Hematopoietic multipotent progenitor cell (in vitro differentiated cells): ENCODE measurements around the gene SPOCK1. TPM values are rescaled to one million over a fixed set of nuclear protein-coding genes. Genes with fewer than 3 reads are reported as not detected.
A peak's percentile ranks its signal among the peaks of the same experiment; 100 is the strongest.
"Not testable (repeated sequence)": the region's sequence is repeated elsewhere in the genome, so short reads cannot be mapped to it uniquely, and the experiment has no call there.

ENCODE experiments used
- DNase-seq, 3 donors: peaks; one replicate each; pipeline ENCODE4 v3.0.0-alpha.2; 2011 to 2015; ENCODE audit warnings: low read depth in 2 of 3, low spot score in 2 of 3
- total RNA-seq: library from RNA; depleted of rRNA; stranded (reverse); fragments of >200 nt; gene quantifications from one replicate; pipeline ENCODE4 v1.2.3, GENCODE V29; 2012

The SPOCK1 gene
- total RNA-seq, 1 donor, result under 0.01 TPM

- no peak for DNase-seq
Measured at GRCh38 chr5:137399911-137400310, 99.2 kb downstream of the SPOCK1 start.

GRCh38 chr5:137398751-137399150 lies 100.4 kb downstream of the SPOCK1 start:
- no peak for DNase-seq

- DNase-seq, result no peak
Measured at GRCh38 chr5:137398154-137398553, 101.0 kb downstream of the SPOCK1 start.

GRCh38 chr5:137395011-137395755 lies 103.9 kb downstream of the SPOCK1 start:
- no peak for DNase-seq

GRCh38 chr5:137394380-137394779 lies 104.7 kb downstream of the SPOCK1 start:
- DNase-seq, result no peak

- DNase-seq, result no peak
Measured at GRCh38 chr5:137393196-137393993, 105.7 kb downstream of the SPOCK1 start.

GRCh38 chr5:137392261-137392660 lies 106.9 kb downstream of the SPOCK1 start:
- DNase-seq, result no peak

GRCh38 chr5:137391044-137391443 lies 108.1 kb downstream of the SPOCK1 start:
- DNase-seq, result not testable (repeated sequence)

- no peak for DNase-seq
Measured at GRCh38 chr5:137389042-137389441, 110.1 kb downstream of the SPOCK1 start.

- DNase-seq, result no peak
Measured at GRCh38 chr5:137385064-137385463, 114.1 kb downstream of the SPOCK1 start.

GRCh38 chr5:137383909-137384308 lies 115.2 kb downstream of the SPOCK1 start:
- no peak for DNase-seq

- no peak for DNase-seq
Measured at GRCh38 chr5:137381555-137381954, 117.6 kb downstream of the SPOCK1 start.

GRCh38 chr5:137379555-137380286 lies 119.4 kb downstream of the SPOCK1 start:
- DNase-seq, result no peak

GRCh38 chr5:137375741-137376526 lies 123.2 kb downstream of the SPOCK1 start:
- no peak for DNase-seq

GRCh38 chr5:137374110-137374714 lies 124.9 kb downstream of the SPOCK1 start:
- no peak for DNase-seq

- peak in 1 of 3 donors; percentile 29 for DNase-seq
Measured at GRCh38 chr5:137372773-137373160, 126.4 kb downstream of the SPOCK1 start.

GRCh38 chr5:137372016-137372772 lies 126.9 kb downstream of the SPOCK1 start:
- no peak for DNase-seq

- no peak for DNase-seq
Measured at GRCh38 chr5:137370096-137371071, 128.7 kb downstream of the SPOCK1 start.
